ENCODE results near the gene CHRM1. TPM values are rescaled to one million over a fixed set of nuclear protein-coding genes. Genes with fewer than 3 reads are reported as not detected.

Gene CHRM1
- total and polyA plus RNA-seq, 7 donors = 0.06 TPM; not detected in 6

DNA sequence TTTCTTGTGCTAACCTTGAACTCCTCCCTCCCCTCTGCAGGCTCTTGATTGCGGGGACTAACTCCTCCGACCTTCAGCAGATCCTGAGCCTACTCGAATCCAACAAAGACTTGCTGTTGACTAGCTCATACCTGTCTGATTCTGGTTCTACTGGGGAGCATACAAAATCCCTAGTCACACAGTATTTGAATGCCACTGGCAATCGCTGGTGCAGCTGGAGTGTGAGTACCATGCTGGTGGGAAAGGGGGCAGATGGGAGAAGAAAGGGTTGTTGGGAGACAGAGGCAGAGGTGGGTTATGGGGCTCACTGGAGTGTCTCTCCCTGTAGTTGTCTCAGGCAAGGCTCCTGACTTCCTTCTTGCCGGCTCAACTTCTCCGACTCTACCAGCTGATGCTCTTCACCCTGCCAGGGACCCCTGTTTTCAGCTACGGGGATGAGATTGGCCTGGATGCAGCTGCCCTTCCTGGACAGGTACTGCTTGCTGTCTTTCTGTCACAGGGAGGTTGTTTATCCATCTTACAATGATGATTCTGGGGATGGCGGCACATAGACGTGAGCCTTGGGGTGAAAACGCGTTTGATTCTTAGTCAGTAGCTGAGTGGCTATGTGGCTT is 35.9 kb downstream of the CHRM1 start:
- no peak overlapping the region for H3K27ac ChIP-seq
- H3K4me3 ChIP-seq = no peak overlapping the region
- no peaks in the 10 kb centered on the region for H3K9me3 ChIP-seq
- H3K4me1 ChIP-seq = peaks cover 42% of the 10 kb centered on the region
- WGBS, 3 donors = 91 to 96% (median 92%) methylated on average over 11 of the region's 11 CpGs
- DNase-seq (no peak), ATAC-seq (no peak)
- no peaks in the 10 kb centered on the region for H3K27me3 ChIP-seq (ENCODE audit: insufficient read depth in 3 of 3, low read length in 2 of 3)
- peaks cover 21 to 78% of the 10 kb centered on the region in 2 donors for H3K36me3 ChIP-seq (ENCODE audit: insufficient read depth in 1 of 2, low read depth in 1 of 2)
- intact Hi-C loops (cut with DNase I) = no loop called here
- no peak for TF ChIP-seq CTCF (IDR thresholded peaks at IDR 0.05)

DNA sequence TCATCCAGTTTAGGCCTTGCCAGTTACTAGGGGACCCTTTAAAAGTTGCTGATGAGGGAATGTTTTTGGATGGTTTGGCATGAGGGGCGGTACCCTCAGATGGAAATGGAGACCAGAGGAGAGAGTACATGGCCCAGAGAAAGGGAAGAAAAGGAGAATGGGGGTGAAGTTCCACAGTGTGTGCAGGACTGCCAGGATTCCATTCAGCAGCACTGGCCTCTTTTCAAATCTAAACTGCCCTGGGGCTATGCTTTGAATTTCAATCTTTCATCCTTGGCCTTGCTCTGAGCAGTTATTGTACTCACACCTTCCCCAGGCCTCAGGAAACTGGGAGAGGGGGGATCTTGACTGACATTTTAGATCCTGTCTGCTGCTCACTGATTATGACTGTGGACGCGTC is 37.5 kb downstream of the CHRM1 start:
- Histone ChIP-seq H3K4me1 (peaks cover 44% of the 10 kb centered on the region), H3K27me3 (ENCODE audit: insufficient read depth in 3 of 3, low read length in 2 of 3) (no peaks in the 10 kb centered on the region), H3K27ac (no peak overlapping the region), H3K4me3 (peak overlapping the region; percentile 99), H3K9me3 (no peaks in the 10 kb centered on the region), H3K36me3 (ENCODE audit: insufficient read depth in 1 of 2, low read depth in 1 of 2) (peaks cover 21 to 68% of the 10 kb centered on the region in 2 donors)
- DNase-seq (no peak), ATAC-seq (no peak)
- no peak for TF ChIP-seq CTCF (IDR thresholded peaks at IDR 0.05)
- WGBS, 3 donors = 83 to 90% (median 89%) methylated on average over 3 of the region's 3 CpGs
- intact Hi-C loops (cut with DNase I) = no loop called here

DNA sequence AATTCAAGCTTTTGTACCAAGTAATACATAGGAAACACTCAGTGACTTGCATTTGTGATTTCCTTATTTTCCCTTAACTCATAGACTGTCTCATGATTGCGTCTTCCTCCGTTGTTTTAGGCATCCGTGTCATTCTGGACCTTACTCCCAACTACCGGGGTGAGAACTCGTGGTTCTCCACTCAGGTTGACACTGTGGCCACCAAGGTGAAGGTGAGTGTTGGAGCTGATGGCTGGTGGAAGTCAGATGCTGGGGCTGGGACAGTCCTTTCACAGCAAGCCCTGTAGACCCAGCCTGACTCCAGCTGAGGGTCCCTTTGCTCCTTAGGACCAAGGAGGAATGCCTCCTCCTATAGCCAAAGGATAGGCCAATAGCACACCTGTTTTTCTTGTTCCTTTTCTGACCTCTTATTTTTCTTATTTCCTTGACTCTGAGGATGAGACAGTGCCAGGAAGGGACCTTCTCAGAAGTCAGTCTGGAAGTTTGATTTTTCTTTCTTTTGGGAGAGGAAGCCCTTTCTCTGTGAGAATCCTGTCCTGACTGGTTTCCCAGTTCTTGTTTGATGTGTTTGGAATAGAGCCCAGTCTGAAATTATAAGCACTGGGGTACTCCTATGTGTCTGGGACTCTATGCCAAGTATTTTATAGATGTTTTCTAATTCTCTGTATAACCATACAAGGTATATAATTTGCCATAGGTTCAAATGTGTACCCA is 38.2 kb downstream of the CHRM1 start:
- intact Hi-C loops (cut with DNase I) = no loop called here
- Histone ChIP-seq H3K4me3 (peak overlapping the region; percentile 99), H3K36me3 (ENCODE audit: insufficient read depth in 1 of 2, low read depth in 1 of 2) (peaks cover 21 to 60% of the 10 kb centered on the region in 2 donors), H3K27me3 (ENCODE audit: insufficient read depth in 3 of 3, low read length in 2 of 3) (no peaks in the 10 kb centered on the region), H3K9me3 (no peaks in the 10 kb centered on the region), H3K27ac (peak overlapping the region; percentile 100), H3K4me1 (peaks cover 44% of the 10 kb centered on the region)
- no peak for ATAC-seq
- no peak for TF ChIP-seq CTCF (IDR thresholded peaks at IDR 0.05)
- 78 to 79% (median 78%) methylated on average over 5 of the region's 5 CpGs for WGBS, 3 donors
- DNase-seq = no peak

GRCh38 chr11:62882431-62882749 is 38.8 kb downstream of the CHRM1 start:
- no peak for DNase-seq
- Histone ChIP-seq H3K36me3 (ENCODE audit: insufficient read depth in 1 of 2, low read depth in 1 of 2) (peaks cover 21 to 55% of the 10 kb centered on the region in 2 donors), H3K4me1 (peaks cover 44% of the 10 kb centered on the region), H3K27me3 (ENCODE audit: insufficient read depth in 3 of 3, low read length in 2 of 3) (no peaks in the 10 kb centered on the region), H3K4me3 (peak overlapping the region; percentile 99), H3K9me3 (no peaks in the 10 kb centered on the region), H3K27ac (peak overlapping the region; percentile 100)
- no peak for TF ChIP-seq CTCF (IDR thresholded peaks at IDR 0.05)
- intact Hi-C loops (cut with DNase I) = no loop called here
- 52 to 69% (median 60%) methylated on average over 6 of the region's 6 CpGs for WGBS, 3 donors
- ATAC-seq = no peak
